Memory B cell (primary cell): Measurements from ENCODE around the gene EML5.
A peak's percentile ranks its signal among the peaks of the same experiment; 100 is the strongest.
"Not testable (repeated sequence)": the region's sequence is repeated elsewhere in the genome, so short reads cannot be mapped to it uniquely, and the experiment has no call there.

Experiments used
- ATAC-seq: fragments of 150-1000 bp; cut with Tn5 transposase; 2 replicates; pipeline ENCODE4 v1.10.0; 2021; ENCODE audit warnings: low read depth, mild to moderate bottlenecking, moderate library complexity
- DNase-seq, 2 donors: peaks; one replicate each; pipeline ENCODE4 v3.0.0; 2022; ENCODE audit warnings: low spot score in 2 of 2
- H3K27ac Mint-ChIP-seq: one replicate; pipeline ENCODE4 v1.8.0; 2022; ENCODE audit warnings: mild to moderate bottlenecking, moderate library complexity, mixed read lengths
- H3K27me3 Mint-ChIP-seq: one replicate; pipeline ENCODE4 v1.8.0; 2022; ENCODE audit warnings: mixed read lengths
- H3K36me3 Mint-ChIP-seq: one replicate; pipeline ENCODE4 v1.8.0; 2022; ENCODE audit warnings: mild to moderate bottlenecking, mixed read lengths
- H3K4me1 Mint-ChIP-seq: one replicate; pipeline ENCODE4 v1.8.0; 2022; ENCODE audit warnings: mixed read lengths
- H3K4me3 Mint-ChIP-seq: one replicate; pipeline ENCODE4 v1.8.0; 2022; ENCODE audit warnings: mild to moderate bottlenecking, moderate library complexity, mixed read lengths
- H3K9me3 Mint-ChIP-seq: one replicate; pipeline ENCODE4 v1.8.0; 2022; ENCODE audit warnings: mixed read lengths

EML5 gene

DNA sequence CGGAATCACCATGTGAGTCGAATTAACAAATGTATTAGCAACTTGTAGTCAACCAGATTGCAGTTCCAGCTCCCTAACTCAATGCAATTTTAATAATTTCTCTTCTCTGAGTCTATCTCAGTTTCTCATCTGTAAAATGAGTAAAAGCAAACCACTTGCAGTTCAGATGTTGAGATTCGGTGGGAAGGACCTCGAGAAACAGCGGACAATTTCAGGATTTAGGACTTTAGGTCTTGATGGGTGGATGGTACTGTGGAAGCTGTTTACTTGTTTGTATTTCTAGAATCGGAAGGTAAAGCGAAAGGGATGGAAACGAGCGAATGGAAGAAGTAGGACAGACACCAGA, 31.2 kb upstream of the EML5 start:
- H3K9me3 Mint-ChIP-seq, result no peaks in the 10 kb centered on the region
- peaks cover 11% of the 10 kb centered on the region for H3K4me1 Mint-ChIP-seq
- DNase-seq (no peak), ATAC-seq (no peak)
- H3K36me3 Mint-ChIP-seq, result no peaks in the 10 kb centered on the region
- peak overlapping the region; percentile 88 for H3K4me3 Mint-ChIP-seq
- H3K27ac Mint-ChIP-seq, result peak overlapping the region; percentile 99
- peaks cover 4% of the 10 kb centered on the region for H3K27me3 Mint-ChIP-seq

DNA sequence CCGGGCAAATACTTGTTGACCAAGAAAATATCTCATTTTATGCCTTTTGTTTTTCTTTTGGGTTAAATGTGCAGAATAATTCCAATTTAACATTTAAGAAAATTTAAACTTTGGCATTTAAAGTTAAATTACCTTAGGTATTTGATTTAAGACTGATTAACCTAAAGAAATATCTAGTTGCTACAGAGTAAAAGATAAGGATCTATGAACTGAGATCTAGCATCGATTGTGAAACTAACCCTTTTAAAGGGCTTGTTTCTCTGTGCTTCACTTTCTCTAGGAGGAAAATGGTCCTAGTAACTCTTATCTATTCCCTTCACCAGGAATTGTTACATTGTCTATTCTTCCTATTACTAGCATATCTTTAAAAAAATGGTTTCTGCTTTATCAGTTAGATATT, 29.1 kb upstream of the EML5 start:
- no peak for DNase-seq
- H3K36me3 Mint-ChIP-seq, result no peaks in the 10 kb centered on the region
- H3K4me3 Mint-ChIP-seq, result no peak overlapping the region
- H3K4me1 Mint-ChIP-seq, result peaks cover 13% of the 10 kb centered on the region
- no peak for ATAC-seq
- H3K27ac Mint-ChIP-seq, result no peak overlapping the region
- no peaks in the 10 kb centered on the region for H3K9me3 Mint-ChIP-seq
- peaks cover 10% of the 10 kb centered on the region for H3K27me3 Mint-ChIP-seq

DNA sequence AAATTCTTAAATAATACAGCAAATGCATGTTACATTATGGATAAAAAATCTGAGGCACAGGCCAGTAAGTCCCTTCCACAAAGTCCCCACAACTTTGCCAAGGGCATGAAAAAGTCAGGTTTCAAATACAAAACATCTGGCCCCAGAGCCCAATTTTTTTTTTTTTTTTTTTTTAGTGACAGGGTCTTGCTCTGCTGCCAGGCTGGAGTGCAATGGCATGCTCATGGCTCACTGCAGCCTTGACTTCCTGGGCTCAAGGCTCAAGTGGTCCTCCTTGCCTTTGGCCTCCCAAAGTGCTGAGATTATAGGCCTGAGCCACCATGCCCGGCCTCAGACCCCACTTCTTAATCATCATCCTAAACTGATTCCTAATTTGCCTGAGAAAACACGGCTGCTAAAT, 28.6 kb upstream of the EML5 start:
- Mint-ChIP-seq H3K4me3 (no peak overlapping the region), H3K36me3 (no peaks in the 10 kb centered on the region), H3K9me3 (no peaks in the 10 kb centered on the region), H3K27me3 (peaks cover 10% of the 10 kb centered on the region), H3K27ac (no peak overlapping the region), H3K4me1 (peaks cover 13% of the 10 kb centered on the region)
- ATAC-seq, result no peak
- no peak for DNase-seq

DNA sequence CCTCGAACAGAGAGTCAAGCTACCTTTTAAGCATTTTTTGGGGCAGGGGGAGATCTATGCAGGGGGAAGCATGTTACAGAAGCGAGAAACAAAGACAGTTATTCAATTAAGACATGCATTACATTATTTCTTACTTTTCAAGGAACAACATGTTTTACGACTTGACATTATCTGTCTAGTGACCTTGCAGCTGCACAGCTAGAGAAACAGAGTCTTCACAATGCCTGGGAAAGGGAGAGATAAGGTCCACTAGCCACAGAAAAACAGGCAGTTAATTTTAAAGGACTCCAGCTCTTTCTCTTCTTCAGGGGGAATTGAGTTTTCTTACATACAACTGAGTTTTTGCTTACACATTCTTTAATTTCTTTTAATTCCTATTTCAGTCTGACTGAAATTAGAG, 26.9 kb upstream of the EML5 start:
- H3K4me3 Mint-ChIP-seq, H3K4me1 Mint-ChIP-seq, ATAC-seq, H3K36me3 Mint-ChIP-seq, DNase-seq, H3K9me3 Mint-ChIP-seq, H3K27ac Mint-ChIP-seq: not testable (repeated sequence)
- peaks cover 14% of the 10 kb centered on the region for H3K27me3 Mint-ChIP-seq

DNA sequence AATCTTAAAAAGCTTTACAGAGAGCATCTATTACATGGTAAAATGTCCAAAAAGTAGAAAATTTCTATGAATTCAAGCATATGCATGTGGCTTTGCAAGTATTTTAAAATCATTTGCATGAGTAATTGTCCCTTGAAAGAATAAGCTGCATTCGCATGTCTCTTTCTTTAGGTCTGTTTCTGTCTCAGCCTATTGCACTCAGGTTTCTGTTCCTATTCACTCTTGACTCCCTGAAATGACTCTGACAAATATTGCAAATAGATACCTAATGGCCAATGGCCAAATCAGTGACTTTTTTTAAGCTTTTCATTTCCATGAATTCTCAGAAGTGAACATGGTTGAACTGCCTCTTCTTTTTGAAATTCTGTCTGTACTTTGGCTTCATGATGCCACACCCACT, 25.3 kb upstream of the EML5 start:
- no peaks in the 10 kb centered on the region for H3K36me3 Mint-ChIP-seq
- DNase-seq (no peak), ATAC-seq (peak; percentile 47)
- H3K27ac Mint-ChIP-seq, result no peak overlapping the region
- H3K4me1 Mint-ChIP-seq, result peaks cover 2% of the 10 kb centered on the region
- peaks cover 14% of the 10 kb centered on the region for H3K27me3 Mint-ChIP-seq
- H3K9me3 Mint-ChIP-seq, result no peaks in the 10 kb centered on the region
- no peak overlapping the region for H3K4me3 Mint-ChIP-seq

DNA sequence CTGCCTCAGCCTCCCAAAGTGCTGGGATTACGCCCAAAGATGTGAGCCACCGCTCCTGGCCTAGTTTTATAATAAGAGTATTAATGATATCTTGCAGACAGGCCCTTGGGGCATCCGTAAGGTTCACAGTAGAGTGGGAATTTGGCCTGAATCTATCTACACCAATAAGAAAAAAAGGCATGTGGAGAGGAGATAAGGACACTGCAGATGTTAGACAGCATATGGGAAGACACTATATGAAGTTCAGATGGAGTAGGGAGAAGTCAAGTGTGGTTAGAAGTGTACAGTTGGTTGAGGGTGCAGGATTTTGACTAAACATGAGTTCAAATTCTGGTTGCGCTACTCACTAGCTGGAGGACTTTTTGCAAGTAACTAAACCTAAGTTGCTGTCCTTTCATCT, 23.2 kb upstream of the EML5 start:
- Mint-ChIP-seq H3K9me3 (no peaks in the 10 kb centered on the region), H3K27me3 (peaks cover 21% of the 10 kb centered on the region), H3K27ac (no peak overlapping the region), H3K36me3 (no peaks in the 10 kb centered on the region), H3K4me3 (no peak overlapping the region), H3K4me1 (peaks cover 5% of the 10 kb centered on the region)
- ATAC-seq (no peak), DNase-seq (no peak)

DNA sequence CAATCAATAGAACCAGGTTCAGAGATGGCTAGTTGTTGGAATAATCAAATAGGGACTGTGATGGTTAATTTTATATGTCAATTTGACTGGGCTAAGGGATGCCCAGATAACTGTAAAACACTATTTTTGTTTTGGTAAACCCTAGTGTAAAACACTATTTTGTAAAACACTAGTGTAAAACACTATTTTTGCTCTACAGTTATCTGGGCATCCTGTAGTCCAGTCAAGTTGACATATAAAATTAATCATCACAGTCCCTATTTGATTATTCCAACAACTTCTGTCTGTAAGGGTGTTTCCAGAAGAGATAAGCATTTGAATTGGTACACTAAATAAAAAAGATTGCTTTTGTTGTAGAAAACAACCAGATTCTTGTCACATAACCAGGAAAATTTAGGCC, 15.6 kb upstream of the EML5 start:
- no peak overlapping the region for H3K4me3 Mint-ChIP-seq
- H3K4me1 Mint-ChIP-seq, result peaks cover 3% of the 10 kb centered on the region
- no peaks in the 10 kb centered on the region for H3K36me3 Mint-ChIP-seq
- DNase-seq, result no peak
- H3K27ac Mint-ChIP-seq, result no peak overlapping the region
- no peak for ATAC-seq
- peaks cover 14% of the 10 kb centered on the region for H3K27me3 Mint-ChIP-seq
- peaks cover 1% of the 10 kb centered on the region for H3K9me3 Mint-ChIP-seq

DNA sequence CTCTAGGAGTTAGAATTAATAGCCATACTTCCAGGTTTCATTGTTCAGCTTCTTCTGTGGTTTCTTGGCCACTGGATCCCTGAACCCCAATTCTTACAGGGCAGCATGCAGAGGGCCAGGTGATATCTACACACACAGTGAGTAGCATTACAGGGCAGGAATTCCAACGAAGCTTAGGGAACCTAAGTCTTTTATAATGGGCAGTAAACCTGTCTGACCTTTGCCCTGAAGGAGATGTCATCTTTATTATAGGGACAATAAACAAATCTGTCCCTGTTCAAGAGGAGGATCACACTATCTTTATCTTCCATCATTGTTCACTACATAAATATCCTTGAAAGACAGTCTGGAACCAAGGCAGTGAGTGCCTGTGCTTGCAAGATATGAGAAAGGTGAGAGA, 11.7 kb upstream of the EML5 start:
- no peaks in the 10 kb centered on the region for H3K36me3 Mint-ChIP-seq
- H3K4me3 Mint-ChIP-seq, result no peak overlapping the region
- H3K4me1 Mint-ChIP-seq, result no peaks in the 10 kb centered on the region
- H3K27me3 Mint-ChIP-seq, result peaks cover 11% of the 10 kb centered on the region
- ATAC-seq (no peak), DNase-seq (no peak)
- H3K27ac Mint-ChIP-seq, result no peak overlapping the region
- no peaks in the 10 kb centered on the region for H3K9me3 Mint-ChIP-seq

DNA sequence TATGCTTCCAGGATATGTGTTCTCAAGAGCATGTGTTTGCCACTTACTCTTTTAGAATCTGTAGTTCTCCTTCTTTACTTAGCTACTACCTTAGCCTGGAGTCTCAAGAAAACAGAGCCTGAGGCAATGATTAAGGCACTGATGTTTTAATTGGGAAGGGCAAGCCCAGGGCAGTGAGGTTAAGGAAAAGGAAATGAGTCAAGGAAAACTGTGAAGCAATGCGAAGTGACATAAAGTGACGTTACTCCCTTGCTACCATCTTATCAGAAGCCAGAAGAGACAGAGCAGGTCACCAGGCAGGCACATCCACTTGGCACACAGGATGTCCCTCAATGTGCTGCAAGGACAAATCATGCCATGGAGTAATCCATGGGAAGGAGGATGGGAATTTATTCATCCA, 11.3 kb upstream of the EML5 start:
- ATAC-seq, result no peak
- DNase-seq, result no peak
- Mint-ChIP-seq H3K27ac (no peak overlapping the region), H3K9me3 (no peaks in the 10 kb centered on the region), H3K4me1 (no peaks in the 10 kb centered on the region), H3K4me3 (no peak overlapping the region), H3K36me3 (no peaks in the 10 kb centered on the region), H3K27me3 (peaks cover 11% of the 10 kb centered on the region)

DNA sequence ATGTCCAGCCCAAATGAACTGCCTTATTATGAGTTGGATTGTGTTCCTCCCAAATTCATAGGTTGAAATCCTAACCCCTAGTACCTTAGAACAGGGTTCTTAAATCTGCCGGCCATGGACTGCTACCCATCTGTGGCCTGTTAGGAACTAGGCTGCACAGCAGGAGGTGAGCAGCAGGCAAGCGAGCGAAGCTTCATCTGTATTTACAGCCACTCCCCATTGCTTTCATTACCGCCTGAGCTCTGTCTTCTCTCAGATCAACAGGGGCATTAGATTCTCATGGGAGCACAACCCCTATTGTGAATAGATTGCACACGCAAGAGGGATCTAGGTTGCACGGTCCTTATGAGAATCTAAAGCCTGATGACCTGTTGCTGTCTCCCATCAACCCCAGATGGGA, 9.8 kb upstream of the EML5 start:
- Mint-ChIP-seq H3K27ac (no peak overlapping the region), H3K4me1 (no peaks in the 10 kb centered on the region), H3K27me3 (peaks cover 11% of the 10 kb centered on the region)

DNA sequence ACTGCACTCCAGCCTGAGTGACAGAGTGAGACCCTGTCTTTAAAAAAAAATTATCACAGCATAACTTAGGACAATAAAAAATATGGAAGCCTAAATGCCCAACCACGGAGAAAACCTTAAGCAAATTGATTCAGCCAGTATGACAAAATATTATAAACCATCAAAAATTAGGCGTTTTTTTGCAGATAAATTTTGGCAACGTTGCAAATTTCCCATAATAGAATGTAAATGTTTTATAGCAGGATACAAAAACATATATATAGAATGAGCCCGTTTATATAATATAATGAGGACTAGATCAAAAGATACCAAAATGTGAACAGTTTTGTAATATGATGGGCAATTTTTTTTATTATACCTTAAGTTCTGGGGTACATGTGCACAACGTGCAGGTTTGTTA, 6.8 kb upstream of the EML5 start:
- Mint-ChIP-seq H3K36me3 (no peaks in the 10 kb centered on the region), H3K9me3 (no peaks in the 10 kb centered on the region), H3K4me3 (no peak overlapping the region), H3K27ac (no peak overlapping the region), H3K27me3 (peaks cover 7% of the 10 kb centered on the region), H3K4me1 (no peaks in the 10 kb centered on the region)
- DNase-seq, result no peak
- ATAC-seq, result no peak

More for the DNA sequence above, 9.8 kb upstream of the EML5 start:
- DNase-seq (no peak), ATAC-seq (no peak)
- H3K4me3 Mint-ChIP-seq, result no peak overlapping the region
- H3K9me3 Mint-ChIP-seq, result no peaks in the 10 kb centered on the region
- no peaks in the 10 kb centered on the region for H3K36me3 Mint-ChIP-seq

DNA sequence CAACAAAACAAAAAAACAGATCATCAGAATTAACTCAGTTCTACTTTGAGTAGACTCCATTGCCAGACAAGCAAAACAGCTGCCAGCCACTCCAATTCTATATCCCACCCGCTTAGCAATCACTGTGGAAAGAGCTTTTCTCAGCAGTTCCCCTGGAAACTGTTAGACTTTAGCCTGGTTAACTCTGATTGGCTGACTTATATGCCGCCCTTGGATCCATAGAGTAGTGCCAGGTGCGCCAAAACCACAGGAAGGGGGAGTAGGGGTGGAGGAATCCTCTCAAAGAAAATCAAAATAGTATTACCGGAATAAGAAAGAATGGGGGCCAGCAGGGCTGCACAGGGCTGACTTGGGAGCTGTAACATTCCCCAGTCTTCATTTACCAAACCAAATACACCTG, 5.4 kb upstream of the EML5 start:
- Mint-ChIP-seq H3K27me3 (peaks cover 4% of the 10 kb centered on the region), H3K27ac (peak overlapping the region; percentile 8), H3K9me3 (no peaks in the 10 kb centered on the region), H3K4me1 (no peaks in the 10 kb centered on the region), H3K4me3 (no peak overlapping the region), H3K36me3 (no peaks in the 10 kb centered on the region)
- DNase-seq, result no peak
- ATAC-seq, result no peak

DNA sequence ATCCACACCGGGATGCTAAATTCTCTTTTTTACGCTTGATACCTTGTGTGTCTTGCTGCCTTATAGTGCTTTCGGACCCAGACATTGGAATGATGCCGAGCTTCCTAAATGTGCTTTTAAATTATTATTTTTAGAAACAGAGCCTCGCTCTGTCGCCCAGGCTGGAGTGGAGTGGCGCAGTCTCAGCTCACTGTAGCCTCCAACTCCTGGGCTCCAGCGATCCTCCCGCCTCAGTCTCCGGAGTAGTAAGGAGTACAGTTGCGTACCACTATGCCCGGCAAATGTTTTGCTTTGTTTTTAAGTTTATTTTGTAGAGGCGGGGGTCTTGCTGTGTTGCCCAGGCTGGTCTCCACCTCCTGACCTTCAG, 489 bp upstream of the EML5 start:
- Mint-ChIP-seq H3K27me3 (no peaks in the 10 kb centered on the region), H3K36me3 (no peaks in the 10 kb centered on the region), H3K9me3 (no peaks in the 10 kb centered on the region), H3K4me3 (peak overlapping the region; percentile 87), H3K27ac (peak overlapping the region; percentile 85), H3K4me1 (peaks cover 3% of the 10 kb centered on the region)
- peak in 1 of 2 donors; percentile 14 for DNase-seq
- no peak for ATAC-seq

DNA sequence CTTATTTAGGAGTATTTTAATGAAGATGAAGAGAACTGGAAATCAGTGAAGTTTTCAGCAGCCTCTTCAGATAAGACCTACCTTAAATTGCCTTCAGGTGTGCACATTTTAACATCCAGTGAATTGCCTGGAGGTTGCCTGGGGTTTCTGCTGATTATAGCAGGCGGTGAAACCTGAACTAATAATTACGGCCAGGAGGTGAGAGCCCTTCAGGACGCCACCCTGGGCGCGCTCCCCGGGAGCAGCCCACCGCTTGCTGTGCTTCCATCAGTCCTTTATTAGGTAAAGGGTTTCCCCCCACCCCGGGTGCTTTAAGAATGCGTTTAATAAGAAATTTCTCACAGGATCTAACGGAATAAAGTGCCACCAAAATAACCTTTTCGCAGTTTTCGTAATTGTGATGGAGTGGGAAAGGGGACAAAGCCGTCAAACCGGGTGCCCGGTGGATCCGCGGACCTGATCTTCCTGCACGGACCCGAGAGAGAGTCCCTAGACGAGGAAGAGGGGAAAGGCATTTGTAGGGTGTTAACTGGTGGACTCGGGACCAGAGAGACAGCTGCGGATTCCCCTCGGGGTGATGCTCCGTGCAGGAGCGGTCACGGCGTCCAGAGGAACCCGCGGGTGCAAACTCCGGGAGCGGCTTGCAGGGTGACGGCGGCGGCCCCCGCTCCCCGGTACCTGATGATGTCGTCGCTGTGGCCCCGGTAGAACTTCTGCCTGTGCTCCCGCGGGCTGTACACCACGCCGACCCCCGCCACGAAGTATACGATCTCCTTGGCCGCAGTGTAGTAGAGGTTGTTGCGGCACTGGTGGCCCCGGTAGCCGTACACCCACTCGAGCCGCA, 902 bp downstream of the EML5 start:
- Mint-ChIP-seq H3K4me1 (peaks cover 3% of the 10 kb centered on the region), H3K9me3 (peaks cover 2% of the 10 kb centered on the region), H3K4me3 (peak overlapping the region; percentile 88), H3K27me3 (no peaks in the 10 kb centered on the region), H3K36me3 (peaks cover 3% of the 10 kb centered on the region), H3K27ac (peak overlapping the region; percentile 85)
- ATAC-seq (no peak), DNase-seq (no peak)

DNA sequence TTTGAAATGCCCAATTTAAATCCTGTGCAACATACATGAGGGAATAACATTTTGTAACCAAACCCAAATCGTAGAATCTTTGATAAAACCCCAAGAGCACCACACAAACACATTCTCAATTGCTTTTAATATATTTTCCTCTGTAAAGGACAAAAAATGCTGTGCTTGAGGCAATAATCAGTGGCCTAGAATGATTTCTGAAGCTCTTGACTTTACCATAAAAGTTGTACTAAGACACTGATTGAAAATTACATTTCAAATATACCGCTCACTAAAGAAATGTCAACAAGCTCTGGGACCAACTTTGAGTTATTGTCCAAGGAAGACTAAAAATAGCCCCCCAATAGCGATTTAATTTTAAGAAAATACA, 1.5 kb downstream of the EML5 start:
- H3K9me3 Mint-ChIP-seq, result peaks cover 4% of the 10 kb centered on the region
- peak overlapping the region; percentile 85 for H3K27ac Mint-ChIP-seq
- H3K36me3 Mint-ChIP-seq, result peaks cover 5% of the 10 kb centered on the region
- no peak for ATAC-seq
- no peak for DNase-seq
- H3K4me3 Mint-ChIP-seq, result peak overlapping the region; percentile 53
- H3K27me3 Mint-ChIP-seq, result no peaks in the 10 kb centered on the region
- H3K4me1 Mint-ChIP-seq, result peaks cover 3% of the 10 kb centered on the region
